ENCODE results near the gene ESPN.
"Not testable (repeated sequence)": the region's sequence is repeated elsewhere in the genome, so short reads cannot be mapped to it uniquely, and the experiment has no call there.

The ESPN gene

DNA sequence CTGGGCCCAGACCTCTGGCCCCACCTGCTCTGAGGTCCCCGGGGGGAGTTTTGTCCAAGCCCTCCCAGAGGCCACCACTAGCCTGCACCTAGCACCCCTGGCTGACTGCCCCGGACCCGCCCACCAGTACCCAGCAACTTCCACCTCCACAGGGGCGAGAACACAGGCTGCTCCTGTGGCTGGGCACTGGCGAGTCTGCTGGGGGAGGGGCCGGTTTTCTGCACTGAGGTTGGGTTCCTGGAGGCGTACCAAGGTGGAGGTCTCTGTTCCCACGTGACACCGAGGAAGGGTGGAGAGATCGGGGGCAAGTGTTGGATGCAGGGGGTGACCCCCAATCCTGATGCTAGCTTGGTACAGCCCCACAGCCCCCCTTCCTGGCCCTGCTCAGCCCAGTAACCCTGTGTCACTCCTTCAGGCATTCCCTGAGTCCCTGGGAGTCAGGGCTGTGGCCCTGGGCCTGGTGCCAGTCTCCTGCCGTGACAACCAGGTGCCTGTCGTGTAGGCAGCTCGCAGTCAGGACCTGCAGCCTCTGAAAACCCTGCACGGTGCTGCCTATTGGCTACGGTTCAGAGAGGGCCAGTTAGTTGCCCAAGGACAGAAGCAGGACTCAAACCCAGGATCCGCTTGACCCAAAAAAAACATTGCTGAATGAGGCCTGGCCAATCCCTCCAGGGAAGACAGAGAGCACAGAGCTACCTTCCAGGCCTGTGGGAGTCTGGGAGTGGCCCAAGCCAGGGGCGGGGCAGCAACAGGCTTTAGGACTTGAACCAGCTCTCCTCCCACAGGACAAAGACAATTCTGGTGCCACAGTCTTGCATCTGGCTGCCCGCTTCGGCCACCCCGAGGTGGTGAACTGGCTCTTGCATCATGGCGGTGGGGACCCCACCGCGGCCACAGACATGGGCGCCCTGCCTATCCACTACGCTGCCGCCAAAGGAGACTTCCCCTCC, 3.1 kb downstream of the ESPN start:
- Histone ChIP-seq H3K4me3 (replicated peaks; ENCODE audit: low read depth, low read length) (no peak overlapping the region), H3K36me3 (ENCODE audit: control insufficient read depth, insufficient read depth, low read length) (no peaks in the 10 kb centered on the region), H3K27me3 (replicated peaks; ENCODE audit: control insufficient read depth, insufficient read depth, low read length) (no peaks in the 10 kb centered on the region; the same call in 1 of the 2 replicates)
- TF ChIP-seq, protein P1, sequence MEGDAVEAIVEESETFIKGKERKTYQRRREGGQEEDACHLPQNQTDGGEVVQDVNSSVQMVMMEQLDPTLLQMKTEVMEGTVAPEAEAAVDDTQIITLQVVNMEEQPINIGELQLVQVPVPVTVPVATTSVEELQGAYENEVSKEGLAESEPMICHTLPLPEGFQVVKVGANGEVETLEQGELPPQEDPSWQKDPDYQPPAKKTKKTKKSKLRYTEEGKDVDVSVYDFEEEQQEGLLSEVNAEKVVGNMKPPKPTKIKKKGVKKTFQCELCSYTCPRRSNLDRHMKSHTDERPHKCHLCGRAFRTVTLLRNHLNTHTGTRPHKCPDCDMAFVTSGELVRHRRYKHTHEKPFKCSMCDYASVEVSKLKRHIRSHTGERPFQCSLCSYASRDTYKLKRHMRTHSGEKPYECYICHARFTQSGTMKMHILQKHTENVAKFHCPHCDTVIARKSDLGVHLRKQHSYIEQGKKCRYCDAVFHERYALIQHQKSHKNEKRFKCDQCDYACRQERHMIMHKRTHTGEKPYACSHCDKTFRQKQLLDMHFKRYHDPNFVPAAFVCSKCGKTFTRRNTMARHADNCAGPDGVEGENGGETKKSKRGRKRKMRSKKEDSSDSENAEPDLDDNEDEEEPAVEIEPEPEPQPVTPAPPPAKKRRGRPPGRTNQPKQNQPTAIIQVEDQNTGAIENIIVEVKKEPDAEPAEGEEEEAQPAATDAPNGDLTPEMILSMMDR (IDR thresholded peaks at IDR 0.05; ENCODE audit: insufficient read depth, low read length, poor library complexity, severe bottlenecking), result no peak
- no peak for DNase-seq (ENCODE audit: extremely low read depth, insufficient read length)

DNA sequence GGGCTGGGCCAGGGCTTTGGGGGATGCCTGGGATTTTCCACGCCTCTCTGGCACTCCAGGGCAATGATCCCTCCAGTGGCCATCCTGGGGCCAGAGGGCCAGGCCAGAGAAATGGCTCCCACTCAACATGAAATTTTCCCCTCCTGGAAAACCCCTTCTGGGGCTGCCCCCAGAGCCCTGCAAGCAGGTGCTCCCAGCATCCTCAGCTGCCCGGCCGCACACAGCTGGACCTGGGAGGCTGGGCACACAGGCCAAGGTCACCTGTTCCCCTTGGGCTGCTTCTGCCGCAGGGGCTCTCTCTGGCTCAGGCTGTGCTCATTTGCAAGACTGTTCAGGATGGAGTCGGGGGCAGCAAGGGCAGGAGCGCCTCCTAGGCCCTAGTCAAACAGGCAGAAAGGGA, 3.9 kb downstream of the ESPN start:
- H3K27me3 ChIP-seq (replicated peaks; ENCODE audit: control insufficient read depth, insufficient read depth, low read length); H3K36me3 ChIP-seq (ENCODE audit: control insufficient read depth, insufficient read depth, low read length); DNase-seq (ENCODE audit: extremely low read depth, insufficient read length); H3K4me3 ChIP-seq (replicated peaks; ENCODE audit: low read depth, low read length): not testable (repeated sequence)

DNA sequence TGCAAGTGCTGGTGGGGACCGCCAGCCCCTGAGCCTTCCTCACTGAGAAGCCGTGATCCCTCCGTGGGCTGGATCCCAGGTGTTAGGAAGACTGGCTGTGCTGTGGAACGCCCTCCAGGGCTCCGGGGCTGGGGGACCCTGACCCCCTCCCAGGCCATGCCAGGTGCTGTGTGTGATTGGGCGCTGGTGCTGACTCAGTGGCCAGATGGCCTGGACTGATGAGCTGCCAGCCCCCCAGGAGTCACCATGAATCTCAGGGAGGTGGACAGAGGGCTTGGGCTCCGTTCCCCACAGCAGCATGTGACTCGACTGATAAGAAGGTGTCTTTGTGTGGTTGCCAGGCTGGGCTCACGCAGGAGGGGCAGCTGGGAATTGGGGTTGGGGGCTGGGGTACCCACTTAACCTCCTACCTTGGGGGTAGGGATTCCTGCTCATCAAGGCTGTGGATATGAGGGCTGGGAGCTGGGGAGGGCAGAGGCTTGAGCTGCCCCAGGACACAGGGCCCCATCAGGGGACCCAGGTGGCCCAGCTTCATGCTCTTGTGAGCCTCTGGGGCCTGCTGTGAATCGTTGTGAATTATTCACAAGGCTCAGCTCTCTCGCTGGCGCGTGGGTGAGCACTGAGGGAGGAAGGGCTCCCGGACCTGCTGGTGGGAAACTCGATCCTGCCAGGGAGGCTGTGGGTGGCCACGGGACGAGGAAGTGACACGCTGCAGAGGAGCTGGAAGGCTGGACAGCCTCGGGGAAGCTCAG, 5.3 kb downstream of the ESPN start:
- not testable (repeated sequence) for DNase-seq (ENCODE audit: extremely low read depth, insufficient read length); H3K4me3 ChIP-seq (replicated peaks; ENCODE audit: low read depth, low read length); H3K36me3 ChIP-seq (ENCODE audit: control insufficient read depth, insufficient read depth, low read length); H3K27me3 ChIP-seq (replicated peaks; ENCODE audit: control insufficient read depth, insufficient read depth, low read length)

DNA sequence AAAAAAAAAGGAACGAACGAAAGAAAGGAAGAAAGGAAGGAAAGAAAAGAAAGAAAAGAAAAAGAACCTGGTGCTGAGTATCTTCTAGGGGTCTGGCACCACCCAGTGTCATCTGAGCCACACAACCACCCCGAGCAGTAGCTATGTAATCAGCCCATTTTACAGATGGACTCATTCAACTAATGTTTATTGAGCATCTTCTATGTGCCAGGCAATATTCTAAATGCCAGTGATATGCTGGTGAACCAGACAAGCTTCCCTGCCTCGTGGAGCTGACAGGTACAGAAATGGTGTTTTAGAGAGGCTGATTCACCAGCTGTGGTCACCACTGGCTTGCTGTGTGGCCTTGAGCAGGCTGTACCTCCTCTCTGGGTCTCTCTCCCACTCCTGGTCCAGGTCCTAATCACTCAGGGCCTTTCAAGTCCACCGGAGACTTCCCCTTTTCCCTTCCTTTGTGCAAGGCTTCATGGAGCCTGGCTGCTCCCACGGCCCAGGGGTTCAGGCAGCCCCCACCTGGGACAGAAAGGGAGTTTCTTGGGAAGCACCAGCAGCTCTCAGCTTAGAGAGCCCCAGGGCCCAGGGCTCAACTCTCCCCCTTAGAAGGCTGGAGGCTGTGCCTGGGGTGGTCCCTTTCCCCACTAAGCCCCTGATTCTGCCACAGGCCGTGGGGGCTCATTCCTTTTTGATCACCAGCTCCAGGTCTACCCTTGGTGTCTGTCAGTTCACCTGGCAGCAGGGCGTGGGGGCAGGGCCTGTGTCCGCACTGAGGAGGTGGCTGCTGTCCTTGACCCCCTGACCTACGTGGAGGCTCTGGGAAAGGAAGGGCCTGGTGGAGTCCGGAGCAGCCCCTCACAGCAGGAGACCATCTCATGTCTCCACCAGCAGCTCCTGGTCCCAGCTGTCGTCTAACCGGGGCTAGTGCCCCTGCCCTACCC, 7.3 kb downstream of the ESPN start:
- not testable (repeated sequence) for DNase-seq (ENCODE audit: extremely low read depth, insufficient read length); H3K27me3 ChIP-seq (replicated peaks; ENCODE audit: control insufficient read depth, insufficient read depth, low read length); H3K36me3 ChIP-seq (ENCODE audit: control insufficient read depth, insufficient read depth, low read length); H3K4me3 ChIP-seq (replicated peaks; ENCODE audit: low read depth, low read length)

DNA sequence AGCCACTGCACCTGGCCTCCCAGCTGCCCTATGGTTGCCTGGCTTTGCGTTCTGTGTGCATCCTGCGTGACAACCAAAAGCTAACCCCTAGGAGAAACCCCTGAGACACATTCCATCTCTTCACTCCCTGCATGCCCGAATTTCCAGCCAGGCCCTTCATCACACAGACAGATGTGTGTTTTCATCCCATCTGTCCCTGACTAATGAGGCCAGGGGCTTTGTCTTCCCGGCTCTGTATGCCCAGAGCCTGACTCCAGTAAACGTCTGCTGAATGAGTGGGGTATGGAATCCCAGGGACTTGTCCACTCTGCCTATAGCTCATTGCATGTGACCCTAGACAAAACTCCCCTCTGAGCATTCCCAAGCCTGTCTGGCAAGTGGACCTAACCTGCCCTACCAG, 9.6 kb downstream of the ESPN start:
- H3K4me3 ChIP-seq (replicated peaks; ENCODE audit: low read depth, low read length), result no peak overlapping the region
- no peak for DNase-seq (ENCODE audit: extremely low read depth, insufficient read length)
- H3K36me3 ChIP-seq (ENCODE audit: control insufficient read depth, insufficient read depth, low read length), result no peaks in the 10 kb centered on the region
- TF ChIP-seq, protein P1 (IDR thresholded peaks at IDR 0.05; ENCODE audit: insufficient read depth, low read length, poor library complexity, severe bottlenecking), result no peak
- no peaks in the 10 kb centered on the region for H3K27me3 ChIP-seq (replicated peaks; ENCODE audit: control insufficient read depth, insufficient read depth, low read length)

DNA sequence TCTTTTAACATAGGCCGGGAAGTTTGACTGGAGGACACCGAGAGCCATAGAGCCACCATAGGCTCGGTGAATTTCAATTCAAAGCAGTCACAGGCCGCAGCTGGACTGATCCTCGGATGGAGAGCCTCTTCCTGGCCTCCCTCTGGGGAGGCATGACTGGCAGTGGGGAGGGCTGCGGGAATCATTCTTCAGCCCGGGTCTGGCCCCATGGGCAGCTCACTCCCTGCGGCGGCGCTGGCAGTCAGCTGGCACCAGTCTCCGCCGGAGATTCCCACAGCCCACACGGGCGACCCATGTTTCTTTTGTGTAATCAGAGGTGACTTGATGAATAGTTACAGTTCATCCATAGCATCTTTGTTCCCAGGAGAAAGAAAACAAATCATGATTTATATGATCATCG, 10.6 kb downstream of the ESPN start:
- H3K36me3 ChIP-seq (ENCODE audit: control insufficient read depth, insufficient read depth, low read length), result no peaks in the 10 kb centered on the region
- DNase-seq (ENCODE audit: extremely low read depth, insufficient read length), result no peak
- TF ChIP-seq, protein P1 (IDR thresholded peaks at IDR 0.05; ENCODE audit: insufficient read depth, low read length, poor library complexity, severe bottlenecking), result no peak
- H3K27me3 ChIP-seq (replicated peaks; ENCODE audit: control insufficient read depth, insufficient read depth, low read length), result no peaks in the 10 kb centered on the region
- H3K4me3 ChIP-seq (replicated peaks; ENCODE audit: low read depth, low read length), result no peak overlapping the region
